K562 (cell line): Measurements from ENCODE around the gene GALNT9. TPM values are rescaled to one million over a fixed set of nuclear protein-coding genes. Genes with fewer than 3 reads are reported as not detected.

ENCODE experiments used
- ATAC-seq: fragments of 200-7000 bp; cut with Tn5 transposase; 3 replicates; pipeline ENCODE4 v1.9.1; 2020; ENCODE audit warnings: moderate library complexity
- BruUV-seq: library from RNA; stranded (reverse); fragments of 400-500 nt; replicated peaks from 2 replicates; lab custom pipeline; 2021; lab: Mats Ljungman, UMichigan
- CTCF ChIA-PET: fragments of 300-600 bp; formaldehyde crosslinking; extraction: SDS; loops from one replicate; lab custom pipeline; 2021; ENCODE audit warnings: low intra/inter-chr PET ratio; lab: Yijun Ruan, JAX
- POLR2A ChIA-PET: fragments of 300-600, 350-650 bp; sonication (Branson Sonifier 250); formaldehyde crosslinking; extraction: SDS; loops from one replicate; lab custom pipeline; 2021; ENCODE audit warnings: antibody characterized with exemption, inconsistent platforms; lab: Yijun Ruan, JAX
- DNase-seq, 4 experiments: peaks; one replicate each; pipeline versions ENCODE4 v3.0.0 to v3.0.0-alpha.2; 2011 to 2018; ENCODE audit warnings: low spot score in 3 of 4, mixed read lengths in 3 of 4; ENCODE audit errors: extremely low read depth in 1 of 4
- FAIRE-seq: peaks from 2 replicates; lab custom pipeline; 2011; peaks lifted over from hg19 to GRCh38; lab: Jason Lieb, UNC
- H2AFZ ChIP-seq: 2 replicates; pipeline ENCODE4 v1.6.0; 2011; ENCODE audit warnings: low read depth, low read length, control low read depth, inconsistent platforms
- H3K27ac ChIP-seq: fragments of 200-600 bp; 3 replicates; pipeline ENCODE4 v1.8.0; 2011; ENCODE audit warnings: low read depth, mild to moderate bottlenecking, control low read depth, inconsistent platforms, low read length, moderate library complexity, mixed read lengths; ENCODE audit errors: extremely low read depth
- H3K27me3 ChIP-seq, 2 experiments: fragments of 300-600 bp in 1 of 2; 2 replicates in 1 of 2; 3 replicates in 1 of 2; pipeline versions ENCODE4 v1.6.0 to v1.8.0; 2011; ENCODE audit warnings: inconsistent platforms in 2 of 2, low read length in 2 of 2, mild to moderate bottlenecking in 1 of 2, mixed read lengths in 1 of 2, moderate library complexity in 1 of 2; ENCODE audit not compliant: control insufficient read depth in 2 of 2, insufficient read depth in 2 of 2
- H3K36me3 ChIP-seq: fragments of 300-600 bp; 3 replicates; pipeline ENCODE4 v1.8.0; 2011; ENCODE audit warnings: mild to moderate bottlenecking, low read length, inconsistent platforms; ENCODE audit not compliant: control insufficient read depth, insufficient read depth
- H3K4me1 ChIP-seq, 2 experiments: fragments of 200-600 bp in 1 of 2; replicated peaks in 1 of 2; 2 replicates in 1 of 2; 3 replicates in 1 of 2; pipeline versions ENCODE4 v1.5.1 to v1.8.0; 2011; ENCODE audit warnings: inconsistent platforms in 2 of 2, low read length in 2 of 2, mild to moderate bottlenecking in 1 of 2, mixed read lengths in 1 of 2, moderate library complexity in 1 of 2; ENCODE audit not compliant: control insufficient read depth in 2 of 2, insufficient read depth in 2 of 2
- H3K4me2 ChIP-seq: 2 replicates; pipeline ENCODE4 v1.6.1; 2011; ENCODE audit warnings: low read length, control low read depth, inconsistent platforms, mixed read lengths; ENCODE audit not compliant: insufficient read depth
- H3K4me3 ChIP-seq: fragments of 200-600 bp; sonication (generic), shearing (Covaris generic); 2 replicates; pipeline ENCODE4 v1.5.1; 2016; ENCODE audit warnings: control low read depth, inconsistent platforms
- H3K79me2 ChIP-seq: fragments of 200-600 bp; 3 replicates; pipeline ENCODE4 v1.8.0; 2011; ENCODE audit warnings: low read length, inconsistent platforms; ENCODE audit not compliant: control insufficient read depth, insufficient read depth
- H3K9ac ChIP-seq, 2 experiments: 2 replicates each; pipeline versions ENCODE4 v1.6.0 to v1.6.1; 2011; ENCODE audit warnings: low read depth in 2 of 2, low read length in 2 of 2, control low read depth in 1 of 2, inconsistent platforms in 1 of 2, mild to moderate bottlenecking in 1 of 2, mixed read lengths in 1 of 2; ENCODE audit not compliant: insufficient read depth in 1 of 2
- H3K9me1 ChIP-seq: one replicate; pipeline ENCODE4 v1.6.0; 2011; ENCODE audit warnings: inconsistent platforms, mild to moderate bottlenecking, low read length, moderate library complexity; ENCODE audit not compliant: control insufficient read depth, insufficient read depth
- H3K9me3 ChIP-seq: replicated peaks from 2 replicates; pipeline ENCODE4 v1.5.1; 2011; ENCODE audit warnings: low read depth, low read length, inconsistent platforms; ENCODE audit not compliant: control insufficient read depth, insufficient read depth
- H4K20me1 ChIP-seq: replicated peaks from 2 replicates; pipeline ENCODE4 v1.6.1; 2011; ENCODE audit warnings: low read length, inconsistent platforms, mixed read lengths; ENCODE audit not compliant: control insufficient read depth, insufficient read depth
- ARID2 ChIP-seq: fragments of 450-650 bp; IDR thresholded peaks from 2 replicates; pipeline ENCODE4 v1.6.1; 2017; ENCODE audit warnings: antibody characterized with exemption, mild to moderate bottlenecking
- EWSR1 ChIP-seq: fragments of 450-650 bp; IDR thresholded peaks from 2 replicates; pipeline ENCODE4 v1.6.1; 2018; ENCODE audit warnings: borderline replicate concordance, mild to moderate bottlenecking, low read depth, moderate library complexity; ENCODE audit not compliant: partially characterized antibody
- FOXK2 ChIP-seq, 2 experiments: fragments of 450-650 bp; IDR thresholded peaks in 1 of 2; conservative IDR thresholded peaks in 1 of 2; 2 replicates each; pipeline ENCODE4 v1.6.1; 2016; ENCODE audit warnings: low read depth in 2 of 2, mild to moderate bottlenecking in 1 of 2
- GABPB1 ChIP-seq: sonication (generic); formaldehyde crosslinking; IDR thresholded peaks from 2 replicates; pipeline ENCODE4 v1.8.0; 2022; ENCODE audit warnings: mild to moderate bottlenecking, missing genetic modification reagents
- ILK ChIP-seq: fragments of 450-650 bp; IDR thresholded peaks from 2 replicates; pipeline ENCODE4 v1.6.1; 2016; ENCODE audit warnings: missing genetic modification characterization, low read depth, mild to moderate bottlenecking, missing compliant biosample characterization, moderate library complexity, borderline replicate concordance
- KDM1A ChIP-seq, 2 experiments: fragments of 450-650 bp; IDR thresholded peaks; 2 replicates each; pipeline ENCODE4 v1.6.1; 2016; ENCODE audit warnings: mild to moderate bottlenecking in 2 of 2
- SMARCB1 ChIP-seq: IDR thresholded peaks from 2 replicates; pipeline ENCODE4 v1.6.1; 2011; ENCODE audit warnings: improper control_type of control experiment, low read depth; ENCODE audit not compliant: insufficient read length
- TAL1 ChIP-seq: fragments of 450-650 bp; IDR thresholded peaks from 2 replicates; pipeline ENCODE4 v1.6.1; 2016; ENCODE audit warnings: mild to moderate bottlenecking
- ZNF124 ChIP-seq: sonication (generic); formaldehyde crosslinking; IDR thresholded peaks from 2 replicates; pipeline ENCODE4 v1.8.1; 2022; ENCODE audit warnings: missing genetic modification reagents
- ZNF146 ChIP-seq: IDR thresholded peaks from one replicate; pipeline ENCODE4 v1.6.1; 2018; ENCODE audit warnings: missing compliant biosample characterization; ENCODE audit not compliant: unreplicated experiment
- WGBS: fragments of 100-300 bp; shearing (Covaris generic); methylation state at CpG from one replicate; pipeline ENCODE4 v1.1.6; 2016; ENCODE audit warnings: low coverage, mixed read lengths; ENCODE audit not compliant: insufficient coverage; ENCODE audit errors: missing lambda C conversion rate; 5-methylcytosine and 5-hydroxymethylcytosine counted together
- in situ Hi-C: fragments of 300-500 bp; cut with MboI; formaldehyde crosslinking; loops from 4 replicates; pipeline ENCODE4 v1.15.0; 2018; ENCODE audit warnings: inconsistent platforms, mixed read lengths
- intact Hi-C: fragments of 100-400 bp; cut with micrococcal nuclease; formaldehyde crosslinking; loops from 2 replicates; pipeline ENCODE4 v1.14.2; 2022
- polyA plus RNA-seq, 8 experiments: library from polyadenylated mRNA; depleted of rRNA in 4 of 8; stranded (reverse) in 5 of 8; unstranded in 3 of 8; fragments of >200 nt; fragmentation: Nextera tagmentation in 2 of 8; fragmentation: Illumina TruSeq in 1 of 8; extraction: Ambion mirVana in 2 of 8; extraction: Trizol in 1 of 8; gene quantifications; 2 replicates each; pipeline versions ENCODE4 v1.2.1 to v1.2.3, GENCODE V29; 2011 to 2014; ENCODE audit warnings: inconsistent platforms in 1 of 8, missing spikeins in 1 of 8
- total RNA-seq, 7 experiments: library from RNA; depleted of rRNA in 6 of 7; stranded (reverse); fragments of >200 nt in 6 of 7; fragmentation: Illumina TruSeq in 2 of 7; extraction: Trizol in 2 of 7; gene quantifications; 2 replicates each; pipeline versions ENCODE4 v1.2.1 to v1.2.3, GENCODE V29; 2011 to 2021; ENCODE audit warnings: low replicate concordance in 1 of 7
- TF ChIP-seq, protein P1 (sequence below): sonication (generic); formaldehyde crosslinking; IDR thresholded peaks from 2 replicates; pipeline ENCODE4 v1.4.0; 2020; ENCODE audit warnings: mild to moderate bottlenecking, missing genetic modification reagents
- TF ChIP-seq, protein P2 (sequence below): fragments of 250-450 bp; sonication (Bioruptor Pico); IDR thresholded peaks from 2 replicates; pipeline ENCODE4 v1.5.0; 2020; ENCODE audit warnings: mild to moderate bottlenecking
- TF ChIP-seq, protein P3 (sequence below): sonication (generic); formaldehyde crosslinking; IDR thresholded peaks from 2 replicates; pipeline ENCODE4 v1.5.0; 2020; ENCODE audit warnings: missing genetic modification reagents
- TF ChIP-seq, protein P4 (sequence below): sonication (generic); formaldehyde crosslinking; IDR thresholded peaks from 2 replicates; pipeline ENCODE4 v1.8.1; 2023; ENCODE audit warnings: mild to moderate bottlenecking, missing genetic modification reagents

GALNT9 gene
- total and polyA plus RNA-seq, 9 of the 15 experiments (the other 6 are each of a cell fraction or from before 2014, with no cell fraction given), result not detected

DNA sequence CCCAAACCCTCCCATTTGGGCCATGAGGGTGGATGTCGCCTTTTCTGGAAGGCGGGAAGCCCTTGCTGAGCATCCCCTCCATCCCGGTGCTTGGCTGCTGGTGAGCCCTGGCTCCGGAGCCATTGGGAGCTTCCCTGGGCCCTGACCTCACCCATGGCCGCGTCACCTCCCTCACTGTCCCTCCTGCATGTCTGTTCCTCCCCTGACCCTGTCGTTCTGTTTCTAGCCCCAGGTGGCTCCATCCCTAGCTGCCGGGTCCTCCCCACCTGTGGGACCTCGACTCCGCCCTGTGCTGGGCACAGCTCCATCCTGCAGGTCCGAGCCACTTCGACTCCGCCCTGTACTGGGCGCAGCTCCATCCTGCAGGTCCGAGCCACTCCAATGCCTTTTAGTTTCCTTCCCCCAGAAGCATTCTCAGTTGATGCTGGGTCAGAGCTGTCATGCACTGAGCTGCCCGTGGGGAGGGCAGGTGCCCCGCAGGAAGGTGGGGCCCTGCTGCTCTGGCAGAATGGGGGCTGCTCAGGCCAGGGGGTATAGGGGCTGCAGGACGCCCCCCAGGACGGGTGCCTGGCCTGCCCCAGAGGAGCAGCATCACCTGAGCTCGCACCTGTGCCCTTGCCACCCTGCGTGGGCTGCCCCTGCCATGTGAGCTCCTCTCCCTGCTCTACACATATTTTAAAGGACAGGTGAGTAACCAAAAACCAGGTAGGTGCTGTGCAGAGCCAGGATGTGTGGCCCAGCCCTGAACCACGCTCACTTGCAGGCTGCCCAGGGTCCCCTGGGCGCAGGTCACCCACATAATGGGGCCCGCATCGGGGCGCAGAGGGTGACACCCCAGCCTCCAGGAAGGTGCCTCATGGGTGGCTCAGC, 166.1 kb downstream of the GALNT9 start:
- Histone ChIP-seq H3K27ac (no peak overlapping the region), H4K20me1 (no peaks in the 10 kb centered on the region), H3K36me3 (peaks cover 2% of the 10 kb centered on the region; the same call in 2 of the 3 replicates), H3K9ac (no peak overlapping the region), H3K4me1 (peaks cover 0 to 43% of the 10 kb centered on the region in 2 experiments; a peak in 4 of 5 replicates), H3K4me3 (no peak overlapping the region), H3K27me3 (no peaks in the 10 kb centered on the region), H3K9me3 (no peaks in the 10 kb centered on the region), H3K9me1 (no peaks in the 10 kb centered on the region), H3K4me2 (no peak overlapping the region), H2AFZ (no peak overlapping the region), H3K79me2 (no peaks in the 10 kb centered on the region)
- ChIA-PET POLR2A (interaction anchor here (0.6 to 0.7 kb wide), 2 partner anchors 192 to 413 kb away, joined by 3 to 4 read pairs; no protein-coding TSS in a partner anchor), CTCF (no interaction called here)
- FAIRE-seq (no peak), ATAC-seq (no peak), DNase-seq (no peak)
- in situ Hi-C loops (no loop called here), intact Hi-C loops (no loop called here)
- 38% methylated on average over 22 of the region's 26 CpGs for WGBS
- no TSS peak for BruUV-seq
- TF ChIP-seq KDM1A (IDR thresholded peaks at IDR 0.05) (no peak), ZNF146 (CRISPR knock-in tag) (no peak), TAL1 (no peak), FOXK2 (conservative IDR thresholded peaks at IDR 0.05 in 1 of 2, IDR thresholded peaks at IDR 0.05 in 1 of 2; ENCODE audit: low read depth in 2 of 2) (no peak), ARID2 (no peak), ILK (tag) (no peak), SMARCB1 (no peak), GABPB1 (CRISPR knock-in tag) (no peak), EWSR1 (no peak), ZNF124 (CRISPR knock-in tag) (no peak)
- TF ChIP-seq, protein P1, sequence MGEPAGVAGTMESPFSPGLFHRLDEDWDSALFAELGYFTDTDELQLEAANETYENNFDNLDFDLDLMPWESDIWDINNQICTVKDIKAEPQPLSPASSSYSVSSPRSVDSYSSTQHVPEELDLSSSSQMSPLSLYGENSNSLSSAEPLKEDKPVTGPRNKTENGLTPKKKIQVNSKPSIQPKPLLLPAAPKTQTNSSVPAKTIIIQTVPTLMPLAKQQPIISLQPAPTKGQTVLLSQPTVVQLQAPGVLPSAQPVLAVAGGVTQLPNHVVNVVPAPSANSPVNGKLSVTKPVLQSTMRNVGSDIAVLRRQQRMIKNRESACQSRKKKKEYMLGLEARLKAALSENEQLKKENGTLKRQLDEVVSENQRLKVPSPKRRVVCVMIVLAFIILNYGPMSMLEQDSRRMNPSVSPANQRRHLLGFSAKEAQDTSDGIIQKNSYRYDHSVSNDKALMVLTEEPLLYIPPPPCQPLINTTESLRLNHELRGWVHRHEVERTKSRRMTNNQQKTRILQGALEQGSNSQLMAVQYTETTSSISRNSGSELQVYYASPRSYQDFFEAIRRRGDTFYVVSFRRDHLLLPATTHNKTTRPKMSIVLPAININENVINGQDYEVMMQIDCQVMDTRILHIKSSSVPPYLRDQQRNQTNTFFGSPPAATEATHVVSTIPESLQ (CRISPR knock-in tag), result no peak
- TF ChIP-seq, protein P2, sequence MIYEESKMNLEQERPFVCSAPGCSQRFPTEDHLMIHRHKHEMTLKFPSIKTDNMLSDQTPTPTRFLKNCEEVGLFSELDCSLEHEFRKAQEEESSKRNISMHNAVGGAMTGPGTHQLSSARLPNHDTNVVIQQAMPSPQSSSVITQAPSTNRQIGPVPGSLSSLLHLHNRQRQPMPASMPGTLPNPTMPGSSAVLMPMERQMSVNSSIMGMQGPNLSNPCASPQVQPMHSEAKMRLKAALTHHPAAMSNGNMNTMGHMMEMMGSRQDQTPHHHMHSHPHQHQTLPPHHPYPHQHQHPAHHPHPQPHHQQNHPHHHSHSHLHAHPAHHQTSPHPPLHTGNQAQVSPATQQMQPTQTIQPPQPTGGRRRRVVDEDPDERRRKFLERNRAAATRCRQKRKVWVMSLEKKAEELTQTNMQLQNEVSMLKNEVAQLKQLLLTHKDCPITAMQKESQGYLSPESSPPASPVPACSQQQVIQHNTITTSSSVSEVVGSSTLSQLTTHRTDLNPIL (CRISPR knock-in tag), result no peak
- TF ChIP-seq, protein P3, sequence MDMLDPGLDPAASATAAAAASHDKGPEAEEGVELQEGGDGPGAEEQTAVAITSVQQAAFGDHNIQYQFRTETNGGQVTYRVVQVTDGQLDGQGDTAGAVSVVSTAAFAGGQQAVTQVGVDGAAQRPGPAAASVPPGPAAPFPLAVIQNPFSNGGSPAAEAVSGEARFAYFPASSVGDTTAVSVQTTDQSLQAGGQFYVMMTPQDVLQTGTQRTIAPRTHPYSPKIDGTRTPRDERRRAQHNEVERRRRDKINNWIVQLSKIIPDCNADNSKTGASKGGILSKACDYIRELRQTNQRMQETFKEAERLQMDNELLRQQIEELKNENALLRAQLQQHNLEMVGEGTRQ (CRISPR knock-in tag), result no peak
- TF ChIP-seq, protein P4, sequence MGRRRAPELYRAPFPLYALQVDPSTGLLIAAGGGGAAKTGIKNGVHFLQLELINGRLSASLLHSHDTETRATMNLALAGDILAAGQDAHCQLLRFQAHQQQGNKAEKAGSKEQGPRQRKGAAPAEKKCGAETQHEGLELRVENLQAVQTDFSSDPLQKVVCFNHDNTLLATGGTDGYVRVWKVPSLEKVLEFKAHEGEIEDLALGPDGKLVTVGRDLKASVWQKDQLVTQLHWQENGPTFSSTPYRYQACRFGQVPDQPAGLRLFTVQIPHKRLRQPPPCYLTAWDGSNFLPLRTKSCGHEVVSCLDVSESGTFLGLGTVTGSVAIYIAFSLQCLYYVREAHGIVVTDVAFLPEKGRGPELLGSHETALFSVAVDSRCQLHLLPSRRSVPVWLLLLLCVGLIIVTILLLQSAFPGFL, result no peak
